HepG2 (cell line): ENCODE data around the gene USP15.

Source experiments
- ARNT2 ChIP-seq: sonication (generic); formaldehyde crosslinking; IDR thresholded peaks from 2 replicates; pipeline ENCODE4 v1.8.0; 2022; ENCODE audit warnings: mild to moderate bottlenecking, low read depth, missing genetic modification reagents, moderate library complexity
- CENPBD1 ChIP-seq: sonication (generic); formaldehyde crosslinking; IDR thresholded peaks from 2 replicates; pipeline ENCODE4 v1.8.0; 2022; ENCODE audit warnings: missing genetic modification reagents, low read depth, mild to moderate bottlenecking, borderline replicate concordance
- CTCF ChIP-seq: sonication (generic); formaldehyde crosslinking; IDR thresholded peaks from 2 replicates; pipeline ENCODE4 v1.5.0; 2020; ENCODE audit warnings: mild to moderate bottlenecking, missing genetic modification reagents, moderate library complexity
- EZH2 ChIP-seq: conservative IDR thresholded peaks from 2 replicates; pipeline ENCODE4 v1.6.1; 2012; ENCODE audit warnings: mild to moderate bottlenecking, low read depth, low read length, moderate library complexity
- HHEX ChIP-seq: IDR thresholded peaks from 2 replicates; pipeline ENCODE4 v1.6.1; 2016; ENCODE audit warnings: control low read depth
- HNRNPLL ChIP-seq: fragments of 200-400 bp; formaldehyde crosslinking; IDR thresholded peaks from 2 replicates; pipeline ENCODE4 v1.6.1; 2017; ENCODE audit warnings: mild to moderate bottlenecking, low read depth, low read length; ENCODE audit not compliant: poor library complexity, severe bottlenecking
- MAFF ChIP-seq: IDR thresholded peaks from 2 replicates; pipeline ENCODE4 v1.6.1; 2011; ENCODE audit warnings: low read depth, low read length, improper control_type of control experiment
- TAF1 ChIP-seq: sonication (generic); formaldehyde crosslinking; IDR thresholded peaks from 2 replicates; pipeline ENCODE4 v1.4.0; 2020; ENCODE audit warnings: missing genetic modification reagents
- TBP ChIP-seq: sonication (generic); formaldehyde crosslinking; IDR thresholded peaks from 2 replicates; pipeline ENCODE4 v1.5.0; 2020; ENCODE audit warnings: missing genetic modification reagents
- THAP7 ChIP-seq: sonication (generic); formaldehyde crosslinking; IDR thresholded peaks from 2 replicates; pipeline ENCODE4 v1.8.1; 2023; ENCODE audit warnings: mild to moderate bottlenecking, missing genetic modification reagents
- ZNF619 ChIP-seq: sonication (generic); formaldehyde crosslinking; IDR thresholded peaks from 2 replicates; pipeline ENCODE4 v1.4.0; 2020; ENCODE audit warnings: mild to moderate bottlenecking, missing genetic modification reagents
- TF ChIP-seq, protein P1 (sequence below): sonication (generic); formaldehyde crosslinking; IDR thresholded peaks from 2 replicates; pipeline ENCODE4 v1.4.0; 2020; ENCODE audit warnings: mild to moderate bottlenecking, low read depth, missing genetic modification reagents

DNA sequence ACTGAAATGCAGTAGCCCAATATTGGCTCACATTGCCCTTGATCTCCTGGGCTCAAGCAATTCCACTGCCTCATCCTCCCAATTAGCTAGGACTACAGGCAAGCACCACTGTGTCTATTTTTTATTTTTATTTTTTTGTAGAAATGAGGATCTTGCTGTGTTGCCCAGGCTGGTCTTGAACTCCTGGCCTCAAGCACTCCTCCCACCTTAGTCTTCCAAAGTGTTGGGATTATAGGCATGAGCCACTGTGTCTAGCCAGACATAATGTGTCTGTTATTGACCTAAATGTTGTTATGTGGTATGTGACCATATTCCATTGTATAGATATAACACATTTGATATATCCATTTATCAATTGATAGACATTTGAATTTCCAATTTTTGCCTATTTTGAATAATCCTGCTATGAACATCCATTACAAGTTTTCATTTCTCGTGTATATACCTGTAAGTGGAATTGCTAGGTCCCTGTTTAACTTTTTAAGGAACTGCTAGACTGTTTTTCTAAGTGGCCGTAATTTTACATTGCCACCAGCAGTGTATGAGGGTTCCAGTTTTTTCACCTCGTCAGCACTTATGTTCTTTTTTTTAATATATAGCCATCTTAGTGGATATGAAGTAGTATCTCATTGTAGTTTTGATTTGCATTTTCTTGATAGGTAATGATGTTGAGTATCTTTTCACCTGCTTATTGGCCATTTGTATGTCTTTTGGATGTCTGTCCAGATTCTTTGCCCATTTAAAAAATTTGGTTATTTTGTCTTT, 9.4 kb downstream of the USP15 start:
- TF ChIP-seq ZNF619 (CRISPR knock-in tag), result no peak
- TF ChIP-seq CTCF (CRISPR knock-in tag), result no peak
- no peak for TF ChIP-seq ARNT2 (CRISPR knock-in tag)
- no peak for TF ChIP-seq CENPBD1
- no peak for TF ChIP-seq HNRNPLL
- TF ChIP-seq MAFF, result peak; percentile 80
- TF ChIP-seq, protein P1, sequence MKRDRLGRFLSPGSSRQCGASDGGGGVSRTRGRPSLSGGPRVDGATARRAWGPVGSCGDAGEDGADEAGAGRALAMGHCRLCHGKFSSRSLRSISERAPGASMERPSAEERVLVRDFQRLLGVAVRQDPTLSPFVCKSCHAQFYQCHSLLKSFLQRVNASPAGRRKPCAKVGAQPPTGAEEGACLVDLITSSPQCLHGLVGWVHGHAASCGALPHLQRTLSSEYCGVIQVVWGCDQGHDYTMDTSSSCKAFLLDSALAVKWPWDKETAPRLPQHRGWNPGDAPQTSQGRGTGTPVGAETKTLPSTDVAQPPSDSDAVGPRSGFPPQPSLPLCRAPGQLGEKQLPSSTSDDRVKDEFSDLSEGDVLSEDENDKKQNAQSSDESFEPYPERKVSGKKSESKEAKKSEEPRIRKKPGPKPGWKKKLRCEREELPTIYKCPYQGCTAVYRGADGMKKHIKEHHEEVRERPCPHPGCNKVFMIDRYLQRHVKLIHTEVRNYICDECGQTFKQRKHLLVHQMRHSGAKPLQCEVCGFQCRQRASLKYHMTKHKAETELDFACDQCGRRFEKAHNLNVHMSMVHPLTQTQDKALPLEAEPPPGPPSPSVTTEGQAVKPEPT (CRISPR knock-in tag), result no peak
- no peak for TF ChIP-seq EZH2
- TF ChIP-seq TAF1 (CRISPR knock-in tag), result no peak
- TF ChIP-seq TBP (CRISPR knock-in tag), result no peak
- TF ChIP-seq THAP7 (CRISPR knock-in tag), result no peak
- TF ChIP-seq HHEX, result no peak
